ENCODE data around the gene OST4.
"Not testable (repeated sequence)": the region's sequence is repeated elsewhere in the genome, so short reads cannot be mapped to it uniquely, and the experiment has no call there.

OST4 gene

GRCh38 chr2:27071277-27071989 is at the start of gene OST4:
TSS of gene OST4 (minus strand) at chr2:27071654.
- DNase-seq = peak; percentile 79

GRCh38 chr2:27119330-27119670 is 47.8 kb upstream of the OST4 start:
- not testable (repeated sequence) for DNase-seq

DNA sequence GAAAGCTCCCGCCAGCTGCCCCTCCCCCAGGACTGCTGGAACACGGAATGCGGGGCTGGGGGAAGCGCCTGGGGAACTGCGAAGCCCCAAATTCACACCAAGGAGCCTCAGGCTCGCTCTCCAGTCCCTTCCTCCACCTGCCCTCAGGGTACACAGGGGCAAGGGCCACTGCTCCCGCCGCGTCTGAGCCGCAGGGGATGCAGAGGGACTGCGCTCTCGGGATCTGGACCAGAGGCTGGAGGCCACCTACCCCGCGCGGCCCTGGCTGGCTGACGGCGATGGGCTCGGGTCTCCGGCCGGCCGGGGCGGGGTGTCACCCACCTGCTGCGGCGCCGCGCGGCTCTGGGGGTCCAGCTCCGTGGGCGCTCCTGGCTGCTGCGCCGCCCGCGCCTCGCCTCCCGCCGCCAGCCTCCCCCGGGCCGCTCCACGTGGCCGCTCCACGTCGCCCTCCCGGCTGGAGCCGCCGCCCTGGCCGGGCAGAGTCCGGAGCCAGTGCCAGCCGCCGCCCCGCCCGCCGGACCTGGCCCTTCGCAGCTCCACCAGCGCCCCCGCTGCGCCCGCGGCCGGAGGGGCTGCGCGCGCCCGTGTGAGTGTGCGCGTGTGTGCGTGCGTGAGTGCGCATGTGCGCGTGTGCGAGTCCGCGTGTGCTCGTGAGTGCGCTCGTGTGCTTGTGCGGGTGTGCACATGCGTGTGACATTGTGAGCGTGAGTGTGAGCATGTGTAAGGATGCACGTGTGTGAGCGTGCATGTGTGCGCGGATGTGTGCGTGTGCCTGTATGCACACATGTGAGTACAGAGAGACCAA is 47.3 kb upstream of the OST4 start, which contains the start of gene CGREF1:
CGREF1 (minus strand) TSS at position 604 of the 805 bp plus-strand sequence. CDS start 14,762 bp downstream, outside the sequence.
- no peak for DNase-seq

DNA sequence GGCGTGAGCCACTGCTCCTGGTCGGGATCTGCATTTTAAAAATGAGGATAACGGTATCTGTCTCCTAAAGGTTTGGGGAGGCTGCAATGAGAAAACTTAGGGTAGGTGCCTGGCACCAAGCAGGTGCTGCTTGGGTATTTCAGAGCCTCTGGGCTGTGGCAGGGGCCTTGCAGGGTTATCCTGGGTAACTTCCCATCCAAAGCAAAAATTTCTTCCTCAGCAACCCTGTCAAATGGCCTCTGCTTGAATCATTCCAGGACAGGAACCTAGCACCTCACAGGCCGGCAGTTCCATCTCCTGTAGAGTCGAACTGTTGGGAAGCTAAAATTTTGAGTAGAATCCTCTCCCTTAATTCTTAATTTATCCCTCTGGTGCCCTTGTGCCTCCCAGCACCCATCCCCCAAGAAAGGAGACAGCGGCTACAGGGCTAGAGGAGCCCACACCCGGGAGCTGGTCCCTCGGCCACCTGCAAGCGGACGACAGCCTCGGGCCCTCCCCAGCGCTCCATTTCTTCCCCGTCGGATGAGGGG is 46.6 kb upstream of the OST4 start:
- DNase-seq = no peak

DNA sequence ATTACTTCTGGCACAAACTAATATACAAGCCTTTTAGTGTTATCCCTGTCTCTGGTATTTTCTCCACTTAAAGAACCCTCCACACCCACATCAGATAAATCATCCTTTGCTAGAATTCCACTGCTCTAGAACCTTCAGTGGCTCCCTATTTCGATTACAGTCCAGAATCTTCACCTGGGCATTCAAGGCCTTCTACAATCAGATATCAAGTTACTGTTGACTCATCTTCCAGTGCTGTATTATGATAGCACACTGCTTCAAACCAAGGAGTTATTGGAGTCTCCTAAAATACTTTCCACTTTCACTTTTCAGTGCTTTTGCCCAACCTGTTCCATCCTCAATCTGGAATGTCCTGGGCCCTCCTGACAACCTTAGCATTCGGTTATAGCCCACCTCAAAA is 44.1 kb upstream of the OST4 start:
- DNase-seq = no peak

DNA sequence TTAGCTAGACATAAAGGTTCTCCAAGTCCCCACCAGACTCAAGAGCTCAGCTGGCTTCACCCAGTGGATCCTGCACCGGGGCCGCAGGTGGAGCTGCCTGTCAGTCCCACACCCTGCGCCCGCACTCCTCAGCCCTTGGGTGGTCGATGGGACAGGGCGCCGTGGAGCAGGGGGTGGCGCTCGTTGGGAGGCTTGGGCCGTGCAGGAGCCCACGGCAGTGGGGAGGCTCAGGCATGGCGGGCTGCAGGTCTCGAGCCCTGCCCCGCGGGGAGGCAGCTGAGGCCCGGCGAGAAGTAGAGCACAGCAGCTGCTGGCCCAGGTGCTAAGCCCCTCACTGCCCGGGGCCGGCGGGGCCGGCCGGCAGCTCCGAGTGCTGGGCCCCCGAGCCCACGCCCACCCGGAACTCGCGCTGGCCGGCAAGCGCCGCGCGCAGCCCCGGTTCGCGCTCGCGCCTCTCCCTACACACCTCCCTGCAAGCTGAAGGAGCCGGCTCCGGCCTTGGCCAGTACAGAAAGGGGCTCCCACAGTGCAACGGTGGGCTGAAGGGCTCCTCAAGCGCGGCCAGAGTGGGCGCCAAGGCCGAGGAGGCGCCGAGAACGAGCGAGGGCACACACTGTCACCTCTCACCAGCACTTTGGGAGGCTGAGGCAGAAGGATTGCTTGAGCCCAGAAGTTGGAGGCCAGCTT is 40.1 kb upstream of the OST4 start:
- not testable (repeated sequence) for DNase-seq

DNA sequence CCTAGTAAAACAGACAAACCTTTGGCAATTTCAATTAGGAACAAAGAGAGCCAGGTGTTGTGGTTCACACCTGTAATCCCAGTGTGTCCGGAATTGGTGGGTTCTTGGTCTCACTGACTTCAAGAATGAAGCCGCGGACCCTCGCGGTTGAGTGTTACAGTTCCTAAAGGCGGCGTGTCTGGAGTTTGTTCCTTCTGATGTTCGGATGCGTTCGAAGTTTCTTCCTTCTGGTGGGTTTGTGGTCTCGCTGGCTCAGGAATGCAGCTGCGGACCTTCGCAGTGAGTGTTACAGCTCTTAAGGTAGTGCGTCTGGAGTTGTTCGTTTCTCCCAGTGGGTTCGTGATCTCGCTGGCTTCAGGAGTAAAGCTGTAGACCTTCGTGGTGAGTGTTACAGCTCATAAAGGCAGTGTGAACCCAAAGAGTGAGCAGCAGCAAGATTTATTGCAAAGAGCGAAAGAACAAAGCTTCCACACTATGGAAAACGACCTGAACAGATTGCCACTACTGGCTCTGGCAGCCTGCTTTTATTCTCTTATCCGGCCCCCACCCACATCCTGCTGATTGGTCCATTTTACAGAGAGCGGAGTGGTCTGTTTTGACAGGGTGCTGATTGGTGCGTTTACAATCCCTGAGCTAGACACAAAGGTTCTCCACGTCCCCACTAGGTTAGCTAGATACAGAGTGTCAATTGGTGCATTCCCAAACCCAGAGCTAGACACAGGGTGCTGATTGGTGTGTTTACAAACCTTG is 39.3 kb upstream of the OST4 start:
- DNase-seq = not testable (repeated sequence)

DNA sequence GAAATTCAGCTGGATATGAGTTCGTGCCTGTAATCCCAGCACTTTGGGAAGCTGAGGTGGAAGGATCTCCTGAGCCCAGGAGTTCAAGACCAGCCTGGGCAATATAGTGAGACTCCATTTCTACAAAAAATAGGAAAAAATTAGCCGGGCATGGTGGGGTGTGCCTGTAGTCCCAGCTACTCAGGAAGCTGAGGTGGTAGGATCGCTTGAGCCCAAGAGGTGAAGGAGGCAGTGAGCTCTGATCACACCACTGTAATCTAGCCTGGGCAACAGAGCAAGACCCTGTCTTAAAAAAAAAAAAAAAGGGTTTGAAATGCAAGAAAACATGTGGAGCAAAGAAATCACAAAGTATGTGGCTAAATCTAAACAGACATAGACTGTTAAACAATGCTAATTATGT is 37.6 kb upstream of the OST4 start:
- no peak for DNase-seq

- DNase-seq = no peak
These were observed 36.8 kb upstream of the OST4 start for GRCh38 chr2:27108221-27108620.

- no peak for DNase-seq
These were observed 34.5 kb upstream of the OST4 start for GRCh38 chr2:27105981-27106380.

GRCh38 chr2:27102329-27102728 is 30.9 kb upstream of the OST4 start:
- no peak for DNase-seq

- DNase-seq = no peak
These were observed 28.6 kb upstream of the OST4 start for GRCh38 chr2:27100036-27100435.

DNA sequence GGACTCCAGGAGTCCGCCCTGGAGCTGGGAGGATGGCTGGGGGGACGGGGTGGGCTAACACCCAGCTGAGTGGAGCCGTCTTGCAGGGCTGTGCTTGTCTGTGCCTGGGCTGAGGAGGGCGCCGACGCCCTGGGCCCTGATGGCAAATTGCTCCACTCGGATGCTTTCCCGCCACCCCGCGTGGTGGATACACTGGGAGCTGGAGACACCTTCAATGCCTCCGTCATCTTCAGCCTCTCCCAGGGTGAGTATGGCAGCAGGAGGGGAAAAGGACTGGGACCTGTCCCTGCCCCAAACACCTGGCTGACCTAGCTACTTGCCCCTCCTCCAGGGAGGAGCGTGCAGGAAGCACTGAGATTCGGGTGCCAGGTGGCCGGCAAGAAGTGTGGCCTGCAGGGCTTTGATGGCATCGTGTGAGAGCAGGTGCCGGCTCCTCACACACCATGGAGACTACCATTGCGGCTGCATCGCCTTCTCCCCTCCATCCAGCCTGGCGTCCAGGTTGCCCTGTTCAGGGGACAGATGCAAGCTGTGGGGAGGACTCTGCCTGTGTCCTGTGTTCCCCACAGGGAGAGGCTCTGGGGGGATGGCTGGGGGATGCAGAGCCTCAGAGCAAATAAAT is 28.0 kb upstream of the OST4 start:
- DNase-seq = no peak

- no peak for DNase-seq
These were observed 25.9 kb upstream of the OST4 start for GRCh38 chr2:27097341-27097740.

- DNase-seq = no peak
These were observed 25.4 kb upstream of the OST4 start for GRCh38 chr2:27096748-27097297.

- peak; percentile 95 for DNase-seq
These were observed 24.5 kb upstream of the OST4 start for GRCh38 chr2:27095745-27096651.

DNA sequence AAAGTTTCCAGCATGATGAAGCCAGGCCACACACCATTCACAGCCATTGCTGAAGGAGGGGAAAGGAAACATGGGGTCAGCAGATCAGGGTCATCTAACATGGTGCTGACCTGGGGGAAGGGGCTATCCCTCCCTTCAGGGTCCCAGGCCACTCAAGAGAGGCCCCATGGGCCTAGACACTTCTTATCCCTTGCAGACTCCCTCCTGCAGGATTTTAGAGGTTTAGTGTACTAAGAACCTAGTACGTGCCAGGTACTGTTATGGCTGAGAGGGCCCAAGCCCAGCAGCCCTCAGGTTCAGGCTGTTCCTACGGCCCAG is 23.9 kb upstream of the OST4 start:
- DNase-seq = no peak

DNA sequence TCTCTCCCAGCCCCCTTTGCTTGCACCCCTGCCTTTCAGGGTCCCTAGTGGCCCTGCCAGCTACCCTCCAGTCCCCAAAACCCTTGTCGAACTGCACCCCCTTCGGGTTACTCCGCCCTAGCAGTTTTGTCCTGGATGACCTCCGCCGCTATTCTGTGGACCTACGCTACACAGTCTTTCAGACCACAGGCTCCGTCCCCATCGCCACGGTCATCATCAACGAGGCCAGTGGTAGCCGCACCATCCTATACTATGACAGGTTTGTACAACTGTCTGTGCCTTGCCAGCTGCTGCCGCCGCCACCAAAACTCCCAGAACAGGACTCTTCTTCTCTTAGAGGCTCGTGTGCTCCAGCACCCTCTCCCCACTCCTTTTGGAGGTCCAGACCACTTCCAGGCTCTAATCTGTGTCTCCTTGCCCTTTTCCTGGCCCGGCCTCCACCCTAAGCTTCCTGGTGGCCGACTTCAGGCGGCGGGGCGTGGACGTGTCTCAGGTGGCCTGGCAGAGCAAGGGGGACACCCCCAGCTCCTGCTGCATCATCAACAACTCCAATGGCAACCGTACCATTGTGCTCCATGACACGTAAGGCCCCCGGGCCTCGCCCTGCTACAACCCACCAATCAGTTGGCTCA is 23.0 kb upstream of the OST4 start:
- no peak for DNase-seq

DNA sequence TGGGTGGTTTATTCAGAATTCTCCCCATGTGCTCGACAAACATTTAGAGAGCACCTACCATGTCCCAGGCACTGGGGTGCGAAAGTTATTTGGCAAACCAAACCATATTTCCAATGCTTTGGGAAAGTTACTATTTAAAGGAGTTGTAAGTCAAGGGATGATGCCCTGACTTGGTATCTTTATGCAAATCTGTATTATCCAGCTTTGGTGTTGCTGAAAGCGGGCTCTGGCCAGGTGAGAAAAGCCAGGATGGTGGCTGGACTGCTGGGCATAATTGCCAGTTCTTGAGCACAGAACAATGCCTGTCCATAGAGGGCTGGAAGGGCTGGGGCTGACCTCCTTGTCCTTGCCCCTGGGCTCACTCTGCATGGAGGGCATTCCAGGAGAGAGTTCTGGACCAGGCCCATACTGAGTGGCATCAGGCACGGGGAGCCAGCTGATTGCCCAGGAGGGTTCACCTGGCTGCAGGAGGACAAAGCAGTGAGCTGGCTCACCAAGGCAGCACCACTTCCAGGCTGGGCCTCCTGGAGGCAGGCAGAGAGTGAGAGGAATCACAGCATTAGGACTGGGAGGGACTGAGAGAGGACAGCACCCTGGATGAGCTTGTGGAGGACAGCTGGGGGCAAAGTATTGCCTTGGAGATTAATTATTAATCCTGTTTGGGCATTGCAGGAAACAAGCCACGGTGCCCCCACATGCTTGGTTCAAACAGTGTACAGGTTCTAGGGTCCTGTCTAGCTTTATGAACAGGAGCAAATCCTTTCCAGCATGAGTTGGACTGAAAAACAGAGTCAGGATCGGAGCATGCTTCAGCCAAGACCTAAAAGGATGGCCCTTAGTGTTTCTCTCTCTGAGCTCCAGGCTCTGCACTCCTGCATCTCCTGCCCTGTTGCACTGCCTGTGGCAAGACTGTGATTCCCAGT is 22.2 kb upstream of the OST4 start:
- DNase-seq = no peak
